Mucosa of descending colon (tissue), 3 donors: Measurements from ENCODE around the gene RAB7A. TPM values are rescaled to one million over a fixed set of nuclear protein-coding genes. Genes with fewer than 3 reads are reported as not detected.
"Not testable (repeated sequence)": the region's sequence is repeated elsewhere in the genome, so short reads cannot be mapped to it uniquely, and the experiment has no call there.

ENCODE experiments used
- ATAC-seq: fragments of 200-7000 bp; cut with Tn5 transposase; one replicate; pipeline ENCODE4 v1.9.1; 2020; ENCODE audit warnings: mild to moderate bottlenecking, moderate library complexity
- DNase-seq, 3 donors: peaks; one replicate each; pipeline ENCODE4 v3.0.0-alpha.2; 2020
- H3K36me3 ChIP-seq: fragments of 200-600 bp; one replicate; pipeline ENCODE4 v1.8.0; 2021; ENCODE audit warnings: low read depth, mild to moderate bottlenecking
- H3K4me1 ChIP-seq: fragments of 200-600 bp; one replicate; pipeline ENCODE4 v1.8.0; 2021; ENCODE audit warnings: low read depth, mild to moderate bottlenecking
- H3K4me3 ChIP-seq: fragments of 200-600 bp; one replicate; pipeline ENCODE4 v1.8.0; 2021; ENCODE audit warnings: mild to moderate bottlenecking
- H3K9me3 ChIP-seq: fragments of 200-600 bp; one replicate; pipeline ENCODE4 v1.8.0; 2021; ENCODE audit warnings: mild to moderate bottlenecking
- intact Hi-C, 2 donors: fragments of 100-400 bp; cut with DNase I in 1 of 2; cut with micrococcal nuclease in 1 of 2; formaldehyde crosslinking; loops; one replicate each; pipeline versions ENCODE4 v1.11.0 to v1.11.1; 2022; cut with DNase I, micrococcal nuclease
- total RNA-seq, 3 donors: library from RNA; stranded (reverse); fragmentation: NEBNext Ultra II Directional in 2 of 3; extraction: Animal tissue kit (Norgen Biotek cat#: 25700) in 2 of 3; gene quantifications; one replicate each; pipeline versions ENCODE4 v1.2.1 to v1.2.4, GENCODE V29; 2021 to 2023
- TF ChIP-seq, protein P1 (sequence below): fragments of 200-600 bp; IDR thresholded peaks from one replicate; pipeline ENCODE4 v1.8.0; 2022; ENCODE audit warnings: antibody characterized with exemption, mild to moderate bottlenecking
- donor health status: DM: no; HTN: no; CAD: no; lungs with moderate emphysema.
- donor health status: DM: no; HTN: no; CAD: no.
- donor health status: DM: no; HTN: yes; CAD: no.

RAB7A gene
- total RNA-seq, 3 donors from 2014 or later: 237 to 302 (median 265) TPM

DNA sequence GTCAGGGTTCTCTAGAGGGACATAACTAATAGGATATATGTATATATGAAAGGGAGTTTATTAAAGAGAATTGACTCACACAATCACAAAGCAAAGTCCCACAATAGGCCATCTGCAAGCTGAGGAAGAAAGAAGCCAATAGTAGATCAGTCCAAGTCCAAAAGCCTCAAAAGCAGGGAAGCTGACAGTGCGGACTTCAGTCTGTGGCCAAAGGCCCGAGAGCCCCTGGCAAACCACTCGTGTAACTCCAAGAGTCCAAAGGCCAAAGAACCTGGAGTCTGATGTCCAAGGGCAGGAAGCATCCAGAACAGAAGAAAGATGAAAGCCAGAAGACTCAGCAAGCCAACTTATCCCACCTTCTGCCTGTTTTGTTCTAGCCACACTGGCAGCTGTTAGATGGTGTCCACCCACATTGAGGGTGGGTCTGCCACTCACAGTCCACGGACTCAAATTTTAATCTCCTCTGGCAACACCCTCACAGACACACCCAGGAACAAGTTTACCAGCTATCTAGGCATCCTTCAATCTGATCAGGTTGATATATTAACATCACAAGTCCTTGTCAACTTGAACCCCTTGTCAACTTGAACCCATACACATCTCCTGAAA is 99.2 kb downstream of the RAB7A start:
- H3K9me3 ChIP-seq: no peaks in the 10 kb centered on the region
- H3K4me1 ChIP-seq: no peaks in the 10 kb centered on the region
- TF ChIP-seq, protein P1, sequence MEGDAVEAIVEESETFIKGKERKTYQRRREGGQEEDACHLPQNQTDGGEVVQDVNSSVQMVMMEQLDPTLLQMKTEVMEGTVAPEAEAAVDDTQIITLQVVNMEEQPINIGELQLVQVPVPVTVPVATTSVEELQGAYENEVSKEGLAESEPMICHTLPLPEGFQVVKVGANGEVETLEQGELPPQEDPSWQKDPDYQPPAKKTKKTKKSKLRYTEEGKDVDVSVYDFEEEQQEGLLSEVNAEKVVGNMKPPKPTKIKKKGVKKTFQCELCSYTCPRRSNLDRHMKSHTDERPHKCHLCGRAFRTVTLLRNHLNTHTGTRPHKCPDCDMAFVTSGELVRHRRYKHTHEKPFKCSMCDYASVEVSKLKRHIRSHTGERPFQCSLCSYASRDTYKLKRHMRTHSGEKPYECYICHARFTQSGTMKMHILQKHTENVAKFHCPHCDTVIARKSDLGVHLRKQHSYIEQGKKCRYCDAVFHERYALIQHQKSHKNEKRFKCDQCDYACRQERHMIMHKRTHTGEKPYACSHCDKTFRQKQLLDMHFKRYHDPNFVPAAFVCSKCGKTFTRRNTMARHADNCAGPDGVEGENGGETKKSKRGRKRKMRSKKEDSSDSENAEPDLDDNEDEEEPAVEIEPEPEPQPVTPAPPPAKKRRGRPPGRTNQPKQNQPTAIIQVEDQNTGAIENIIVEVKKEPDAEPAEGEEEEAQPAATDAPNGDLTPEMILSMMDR: no peak
- no peak for DNase-seq
- H3K36me3 ChIP-seq: no peaks in the 10 kb centered on the region
- H3K4me3 ChIP-seq: no peak overlapping the region
- intact Hi-C loops: no loop called here
- no peak for ATAC-seq

DNA sequence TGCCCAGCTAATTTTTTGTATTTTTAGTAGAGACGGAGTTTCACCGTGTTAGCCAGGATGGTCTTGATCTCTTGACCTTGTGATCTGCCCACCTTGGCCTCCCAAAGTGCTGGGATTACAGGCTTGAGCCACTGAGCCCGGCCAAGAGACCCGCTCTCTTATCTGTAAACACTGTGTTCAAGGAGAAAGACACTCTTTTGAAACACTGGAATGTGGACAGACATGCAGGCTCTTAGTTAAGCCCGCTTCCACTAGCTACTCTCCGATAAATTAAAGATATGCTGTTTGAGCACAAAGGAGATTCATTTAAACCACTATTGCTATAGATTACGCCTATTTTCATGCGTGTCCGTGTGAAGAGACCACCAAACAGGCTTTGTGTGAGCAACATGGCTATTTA is 103.1 kb downstream of the RAB7A start:
- H3K4me1 ChIP-seq, H3K9me3 ChIP-seq, DNase-seq, H3K36me3 ChIP-seq, intact Hi-C loops, H3K4me3 ChIP-seq, ATAC-seq: not testable (repeated sequence)

DNA sequence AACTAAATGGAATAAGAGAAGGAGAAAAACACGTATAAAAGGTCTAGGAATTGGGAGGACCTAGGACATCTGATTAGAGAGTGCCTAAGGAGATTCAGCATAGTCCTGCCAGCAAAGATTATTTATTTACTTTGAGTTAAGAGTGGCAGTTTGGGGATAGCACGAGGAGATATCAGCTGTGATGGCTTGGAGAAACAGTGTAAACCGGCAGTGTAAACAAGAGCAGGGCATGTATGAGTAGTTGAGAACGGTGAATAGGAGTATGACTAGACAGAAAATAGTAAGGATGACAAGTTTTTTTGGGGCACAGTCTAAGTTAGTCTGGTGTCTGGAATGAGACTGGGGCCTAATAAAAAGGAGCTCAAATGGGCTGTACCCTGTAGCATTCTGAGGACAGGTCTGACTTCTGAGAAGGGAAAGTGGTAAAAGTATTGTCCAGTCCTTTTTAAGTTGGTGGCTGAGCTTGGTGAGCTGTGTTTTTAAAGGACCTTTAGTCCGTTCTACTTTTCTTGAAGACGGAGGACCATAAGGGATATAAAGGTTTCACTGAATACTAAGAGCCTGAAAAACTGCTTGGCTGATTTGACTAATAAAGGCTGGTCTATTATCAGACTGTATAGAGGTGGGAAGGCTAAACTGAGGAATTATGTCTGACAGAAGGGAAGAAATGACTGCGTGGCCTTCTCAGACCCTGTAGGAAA is 104.1 kb downstream of the RAB7A start:
- H3K4me3 ChIP-seq, DNase-seq, H3K4me1 ChIP-seq, intact Hi-C loops, H3K9me3 ChIP-seq, ATAC-seq, H3K36me3 ChIP-seq: not testable (repeated sequence)

DNA sequence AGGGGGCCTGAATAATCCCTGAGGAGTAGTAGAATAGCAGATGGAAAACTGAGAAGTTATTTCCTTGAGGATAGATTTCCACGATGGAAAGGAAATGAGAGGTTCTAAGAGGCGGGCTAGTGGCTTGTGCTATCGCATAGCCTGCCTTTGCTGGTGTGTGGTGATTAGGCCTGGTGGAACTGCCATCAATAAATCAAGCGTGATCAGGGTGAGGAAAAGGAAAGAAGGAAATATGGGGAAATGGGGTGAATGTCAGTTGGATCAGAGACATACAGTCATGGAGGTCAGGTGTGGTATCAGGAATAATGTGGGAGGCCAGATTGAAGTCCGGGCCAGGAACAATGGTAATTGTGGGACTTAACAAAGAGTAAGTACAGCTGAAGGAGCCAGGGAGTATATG is 104.8 kb downstream of the RAB7A start:
- DNase-seq, intact Hi-C loops, H3K4me1 ChIP-seq, H3K36me3 ChIP-seq, ATAC-seq, H3K4me3 ChIP-seq, H3K9me3 ChIP-seq: not testable (repeated sequence)

DNA sequence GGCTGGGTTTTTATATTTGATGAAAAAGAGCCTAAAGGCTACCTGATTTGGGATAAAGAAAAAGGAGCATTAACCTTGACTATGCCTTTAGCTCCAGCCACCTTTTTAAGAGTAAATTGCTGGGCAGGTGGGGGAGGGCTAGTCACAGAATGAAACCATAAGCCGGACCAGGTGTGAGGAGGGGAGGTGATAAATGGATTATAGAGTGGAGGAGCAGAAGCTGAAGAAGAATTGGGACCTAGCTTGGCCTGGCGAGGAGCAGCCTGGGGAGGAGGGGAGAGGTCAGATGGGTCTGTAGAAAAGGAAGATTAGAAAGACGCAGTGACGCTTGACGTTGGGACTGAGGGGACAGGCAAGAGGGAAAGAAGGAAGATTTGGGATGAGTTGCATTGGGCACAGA is 107.0 kb downstream of the RAB7A start:
- H3K4me3 ChIP-seq, DNase-seq, H3K36me3 ChIP-seq, ATAC-seq, H3K4me1 ChIP-seq, H3K9me3 ChIP-seq, intact Hi-C loops: not testable (repeated sequence)

DNA sequence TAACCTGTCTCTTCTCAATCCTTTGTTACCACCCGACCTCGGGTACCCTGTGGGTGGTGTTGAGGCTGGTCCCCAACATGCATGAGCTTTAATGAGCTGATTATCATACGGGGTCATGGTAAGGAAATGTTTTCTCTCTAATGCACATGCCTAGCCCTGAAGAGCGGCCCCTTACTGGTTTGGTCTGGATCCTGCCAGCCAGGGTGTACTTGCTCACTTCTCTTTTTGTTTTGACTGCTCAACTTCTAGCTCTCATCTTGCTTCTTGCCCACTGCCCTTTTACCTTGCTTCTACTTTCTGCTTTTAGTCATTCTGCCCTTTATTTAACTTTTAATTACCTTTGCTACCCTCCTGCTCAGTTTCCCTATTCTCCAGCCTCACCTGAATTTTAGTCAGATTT is 109.1 kb downstream of the RAB7A start:
- no peaks in the 10 kb centered on the region for H3K9me3 ChIP-seq
- DNase-seq: no peak
- no peak for ATAC-seq
- intact Hi-C loops: no loop called here
- H3K36me3 ChIP-seq: no peaks in the 10 kb centered on the region
- TF ChIP-seq, protein P1: no peak
- H3K4me1 ChIP-seq: no peaks in the 10 kb centered on the region
- H3K4me3 ChIP-seq: no peak overlapping the region

DNA sequence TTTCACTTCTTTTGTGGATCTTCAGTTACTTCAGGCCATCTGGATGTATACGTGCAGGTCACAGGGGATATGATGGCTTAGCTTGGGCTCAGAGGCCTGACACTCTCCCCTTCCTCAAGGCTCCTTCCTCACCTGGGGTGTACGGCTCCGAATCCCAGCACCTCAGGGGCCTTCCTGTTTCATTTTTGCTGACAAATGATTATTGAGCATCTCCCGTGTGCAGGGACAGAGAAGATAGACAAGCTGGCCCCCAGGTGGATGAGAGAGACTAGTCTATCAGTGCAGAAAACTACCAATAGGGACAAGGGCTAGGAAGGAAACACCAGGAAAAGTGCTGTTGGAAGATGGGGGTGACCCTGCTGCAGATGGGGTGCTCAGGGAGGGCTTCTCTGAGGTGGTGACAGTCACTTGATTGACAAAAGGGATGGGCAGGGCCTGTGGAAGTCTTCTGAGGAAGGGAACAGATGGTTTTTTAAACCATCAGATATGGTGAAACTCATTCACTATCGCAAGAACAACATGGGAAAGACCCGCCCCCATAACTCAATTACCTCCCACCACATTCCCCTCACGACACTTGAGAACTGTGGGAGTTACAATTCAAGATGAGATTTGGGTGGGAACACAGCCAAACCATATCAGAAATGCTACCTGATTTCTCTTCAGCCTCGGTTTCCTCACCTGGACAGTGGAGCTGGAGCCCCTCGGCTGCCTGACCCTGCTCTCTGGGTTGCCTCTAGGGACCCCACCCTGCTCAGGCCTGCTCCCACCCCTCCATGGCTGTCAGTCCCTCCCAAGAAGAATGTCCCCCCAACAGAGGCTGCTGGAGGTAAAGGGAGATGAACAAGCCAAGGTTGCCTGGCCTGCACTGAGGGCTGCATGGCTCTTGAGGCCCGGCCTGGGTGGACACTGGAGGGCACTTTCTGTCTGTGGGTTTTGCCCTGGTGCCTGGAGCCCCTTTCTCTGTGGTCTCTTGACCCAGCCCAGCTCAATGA is 116.2 kb downstream of the RAB7A start:
- Histone ChIP-seq H3K9me3 (no peaks in the 10 kb centered on the region), H3K4me1 (peaks cover 5% of the 10 kb centered on the region), H3K4me3 (no peak overlapping the region), H3K36me3 (no peaks in the 10 kb centered on the region)
- no peak for ATAC-seq
- DNase-seq: no peak
- intact Hi-C loops: no loop called here
- TF ChIP-seq, protein P1: no peak
